GM21381 (cell line): ENCODE results near the gene TUT4.
A peak's percentile ranks its signal among the peaks of the same experiment; 100 is the strongest.

Source experiments
- ATAC-seq: cut with Tn5 transposase; IDR thresholded peaks from one replicate; pipeline ENCODE4 v1.9.1; 2021; ENCODE audit warnings: mild to moderate bottlenecking, moderate library complexity; ENCODE audit not compliant: unreplicated experiment

Gene TUT4

GRCh38 chr1:52572387-52572786, 19.5 kb upstream of the TUT4 start:
- no peak for ATAC-seq

- no peak for ATAC-seq
Observed at GRCh38 chr1:52571783-52572182, 18.9 kb upstream of the TUT4 start.

GRCh38 chr1:52569449-52570210, 16.7 kb upstream of the TUT4 start:
- ATAC-seq: no peak

- ATAC-seq: no peak
Observed at GRCh38 chr1:52567943-52568342, 15.1 kb upstream of the TUT4 start.

GRCh38 chr1:52562766-52563165, 9.9 kb upstream of the TUT4 start:
- no peak for ATAC-seq

- ATAC-seq: no peak
Observed at GRCh38 chr1:52559875-52560274, 7.0 kb upstream of the TUT4 start.

GRCh38 chr1:52558941-52559340, 6.0 kb upstream of the TUT4 start:
- no peak for ATAC-seq

GRCh38 chr1:52556641-52557360, 3.9 kb upstream of the TUT4 start:
- ATAC-seq: no peak

- ATAC-seq: no peak
Observed at GRCh38 chr1:52554756-52555155, 1.9 kb upstream of the TUT4 start.

GRCh38 chr1:52554267-52554640, 1.4 kb upstream of the TUT4 start:
- no peak for ATAC-seq

GRCh38 chr1:52553362-52554266, 722 bp upstream of the TUT4 start:
- peak; percentile 60 for ATAC-seq

GRCh38 chr1:52552236-52552504, 722 bp downstream of the TUT4 start:
- ATAC-seq: peak; percentile 45

- ATAC-seq: no peak
Observed at GRCh38 chr1:52551507-52552235, 1.2 kb downstream of the TUT4 start.

GRCh38 chr1:52550447-52550846, 2.4 kb downstream of the TUT4 start:
- ATAC-seq: no peak

GRCh38 chr1:52549267-52549666, 3.6 kb downstream of the TUT4 start:
- no peak for ATAC-seq

GRCh38 chr1:52546852-52547251, 6.0 kb downstream of the TUT4 start:
- ATAC-seq: no peak

- no peak for ATAC-seq
Observed at GRCh38 chr1:52544665-52545525, 8.0 kb downstream of the TUT4 start.

- no peak for ATAC-seq
Observed at GRCh38 chr1:52542085-52542688, 10.7 kb downstream of the TUT4 start.

- no peak for ATAC-seq
Observed at GRCh38 chr1:52534928-52535764, 17.7 kb downstream of the TUT4 start.
